ENCODE data around the gene LHFPL2. TPM values are rescaled to one million over a fixed set of nuclear protein-coding genes. Genes with fewer than 3 reads are reported as not detected.

The LHFPL2 gene
- total and polyA plus RNA-seq, 2 experiments from 2014 or later, result 10.6 to 50.8 TPM

- no peak for ATAC-seq
- no peak overlapping the region for H3K4me3 ChIP-seq
- Mint-ChIP-seq H3K27me3 (ENCODE audit: insufficient read depth, low read depth, poor library complexity) (peaks cover 3% of the 10 kb centered on the region), H3K4me3 (no peak overlapping the region), H3K36me3 (ENCODE audit: low read depth) (no peaks in the 10 kb centered on the region; the same call in 2 of the 3 replicates), H3K27ac (no peak overlapping the region), H3K9me3 (no peaks in the 10 kb centered on the region; the same call in 2 of the 3 replicates), H3K4me1 (peaks cover 16% of the 10 kb centered on the region)
- no peak overlapping the region for H3K27ac ChIP-seq (ENCODE audit: low read depth)
- no peaks in the 10 kb centered on the region for H3K36me3 ChIP-seq (ENCODE audit: insufficient read depth)
- no peak overlapping the region for H2AFZ ChIP-seq
- H4K20me1 ChIP-seq (replicated peaks; ENCODE audit: insufficient read depth), result no peaks in the 10 kb centered on the region
- peaks cover 18% of the 10 kb centered on the region for H3K4me1 ChIP-seq (ENCODE audit: insufficient read depth)
- H3K9me2 ChIP-seq (ENCODE audit: insufficient read depth), result no peaks in the 10 kb centered on the region
- DNase-seq (ENCODE audit: low spot score), result no peak
- H3K4me2 ChIP-seq, result no peak overlapping the region
- H3K79me2 ChIP-seq (replicated peaks; ENCODE audit: insufficient read depth), result no peaks in the 10 kb centered on the region
- peaks cover 4% of the 10 kb centered on the region for H3F3A ChIP-seq (replicated peaks; ENCODE audit: low read depth)
- TF ChIP-seq POLR2AphosphoS5 (IDR thresholded peaks at IDR 0.05; ENCODE audit: low read depth) (no peak), ETS1 (IDR thresholded peaks at IDR 0.05) (no peak), ZNF462 (CRISPR knock-in tag; IDR thresholded peaks at IDR 0.05) (no peak), STAT1 (IDR thresholded peaks at IDR 0.05; ENCODE audit: unreplicated experiment) (no peak)
- H3K27me3 ChIP-seq (ENCODE audit: insufficient read depth), result no peaks in the 10 kb centered on the region
Observed at GRCh38 chr5:78653031-78653430, 4.5 kb upstream of the LHFPL2 start.

GRCh38 chr5:78651468-78651867, 2.9 kb upstream of the LHFPL2 start:
- H3K4me1 ChIP-seq (ENCODE audit: insufficient read depth), result peaks cover 23% of the 10 kb centered on the region
- H3K27me3 Mint-ChIP-seq (ENCODE audit: insufficient read depth, low read depth, poor library complexity), result no peaks in the 10 kb centered on the region
- no peak for DNase-seq (ENCODE audit: low spot score)
- H3K4me3 Mint-ChIP-seq, result no peak overlapping the region
- no peak overlapping the region for H3K4me3 ChIP-seq
- H3K9me2 ChIP-seq (ENCODE audit: insufficient read depth), result no peaks in the 10 kb centered on the region
- ATAC-seq, result no peak
- H3K27ac ChIP-seq (ENCODE audit: low read depth), result no peak overlapping the region
- H3K36me3 Mint-ChIP-seq (ENCODE audit: low read depth), result peaks cover 9% of the 10 kb centered on the region; the same call in 2 of the 3 replicates
- H4K20me1 ChIP-seq (replicated peaks; ENCODE audit: insufficient read depth), result peaks cover 4% of the 10 kb centered on the region; the same call in 1 of the 2 replicates
- H2AFZ ChIP-seq, result no peak overlapping the region
- peaks cover 14% of the 10 kb centered on the region for H3K79me2 ChIP-seq (replicated peaks; ENCODE audit: insufficient read depth)
- no peak overlapping the region for H3K4me2 ChIP-seq
- H3K36me3 ChIP-seq (ENCODE audit: insufficient read depth), result no peaks in the 10 kb centered on the region
- no peaks in the 10 kb centered on the region for H3K27me3 ChIP-seq (ENCODE audit: insufficient read depth)
- H3K9me3 Mint-ChIP-seq, result no peaks in the 10 kb centered on the region
- H3K27ac Mint-ChIP-seq, result no peak overlapping the region
- H3F3A ChIP-seq (replicated peaks; ENCODE audit: low read depth), result peaks cover 4% of the 10 kb centered on the region
- TF ChIP-seq REST (IDR thresholded peaks at IDR 0.05; ENCODE audit: unreplicated experiment) (no peak), POLR2AphosphoS5 (IDR thresholded peaks at IDR 0.05; ENCODE audit: low read depth) (no peak), NANOG (IDR thresholded peaks at IDR 0.05; ENCODE audit: borderline replicate concordance) (no peak), ZNF114 (CRISPR knock-in tag; IDR thresholded peaks at IDR 0.05) (no peak), EZH2 (IDR thresholded peaks at IDR 0.05; ENCODE audit: low read depth, unreplicated experiment) (no peak)
- peaks cover 23% of the 10 kb centered on the region for H3K4me1 Mint-ChIP-seq
